Measurements from ENCODE around the gene MIOX.

MIOX gene

DNA sequence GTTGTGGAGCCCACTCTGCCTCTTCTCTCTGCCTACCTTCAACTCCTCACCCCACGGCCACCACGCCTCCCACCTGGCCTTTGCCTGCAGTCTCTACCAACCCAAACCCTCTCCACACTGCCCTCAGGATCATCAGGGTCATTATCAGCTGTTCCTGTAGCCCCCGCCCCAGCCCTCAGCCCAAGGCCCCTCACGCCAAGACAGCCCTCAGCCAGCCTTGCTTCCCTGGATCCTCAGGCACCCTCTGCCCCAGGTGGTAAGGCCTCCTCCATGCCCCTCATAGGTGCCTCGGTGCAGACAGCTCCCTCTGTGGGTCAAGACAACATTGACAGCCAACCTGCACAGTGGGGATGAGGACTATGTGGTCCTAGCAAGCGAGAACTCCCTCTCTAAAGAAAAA, 13.6 kb upstream of the MIOX start:
- TF ChIP-seq Cebpa-rat (IDR thresholded peaks at IDR 0.05) = no peak
- peaks cover 0 to 13% (median 0%) of the 10 kb centered on the region in 11 experiments; a peak in 2 of 22 replicates for H3K36me3 ChIP-seq
- peak overlapping the region; percentile 87 to 100 (median 98) for H3K4me2 ChIP-seq
- peaks cover 0 to 5% (median 0%) of the 10 kb centered on the region in 11 experiments; a peak in 2 of 22 replicates for H3K27me3 ChIP-seq
- H3K4me1 ChIP-seq = peaks cover 76 to 92% (median 89%) of the 10 kb centered on the region in 10 experiments
- H3K9ac ChIP-seq = peak overlapping the region; percentile 80 to 94 (median 88); a peak in 19 of 22 replicates
- H3K27ac ChIP-seq = peak overlapping the region in 3 of 11 experiments; percentile 85 to 90 (median 88); a peak in 4 of 22 replicates
- peaks cover 62 to 66% (median 63%) of the 10 kb centered on the region in 11 experiments for H4K20me1 ChIP-seq
- no peaks in the 10 kb centered on the region for H3K9me3 ChIP-seq (replicated peaks in 1 of 11)
- H3K4me3 ChIP-seq = peak overlapping the region; percentile 78 to 91 (median 82); a peak in 18 of 20 replicates

DNA sequence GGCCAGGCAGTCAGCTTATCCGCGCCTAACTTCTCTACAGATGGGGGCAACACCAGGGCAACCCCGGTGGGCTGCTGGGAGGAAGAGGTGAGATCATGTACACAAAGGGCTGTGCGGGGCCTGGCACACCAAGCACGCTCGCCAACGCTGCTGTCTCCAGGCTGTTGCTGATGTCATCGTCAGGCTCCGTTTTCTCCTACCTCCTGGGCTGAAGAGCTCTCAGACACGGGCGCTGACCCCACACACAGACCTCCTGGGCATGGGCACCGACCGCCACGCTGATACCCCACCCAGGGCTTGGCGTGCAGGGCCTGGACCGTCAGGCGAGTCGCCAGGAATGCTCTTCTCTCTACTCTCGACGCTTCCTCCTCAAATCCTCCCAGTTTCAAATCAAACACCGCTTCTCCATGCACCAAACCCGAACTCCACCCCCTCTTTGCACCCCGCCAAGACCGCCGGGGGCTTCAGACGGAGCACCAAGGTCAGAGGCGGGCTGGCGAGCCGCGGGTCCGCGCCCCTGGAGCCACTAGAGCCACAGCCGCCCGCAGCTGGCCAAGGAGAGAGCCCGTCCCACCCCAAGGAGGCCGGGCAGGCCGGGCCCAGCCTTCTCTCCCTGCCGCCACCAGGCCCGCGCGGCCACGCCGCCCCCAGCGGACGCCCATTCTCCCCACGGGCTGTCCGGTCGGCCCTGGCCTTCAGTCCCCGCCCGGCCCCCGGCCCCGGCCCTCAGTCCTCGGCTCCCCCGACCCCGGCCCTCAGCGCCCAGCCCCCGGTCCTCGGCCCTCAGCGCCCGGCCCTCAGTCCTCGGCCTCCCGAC, 12.6 kb upstream of the MIOX start:
- Histone ChIP-seq H3K9ac (peak overlapping the region; percentile 80 to 94 (median 88)), H3K27ac (peak overlapping the region; percentile 38 to 88 (median 80); a peak in 20 of 22 replicates), H3K27me3 (peaks cover 0 to 5% (median 0%) of the 10 kb centered on the region in 11 experiments; a peak in 3 of 22 replicates), H4K20me1 (peaks cover 52 to 56% (median 53%) of the 10 kb centered on the region in 11 experiments), H3K4me1 (peaks cover 66 to 92% (median 84%) of the 10 kb centered on the region in 10 experiments), H3K4me2 (peak overlapping the region; percentile 87 to 100 (median 98)), H3K36me3 (peaks cover 0 to 13% (median 0%) of the 10 kb centered on the region in 11 experiments; a peak in 2 of 22 replicates), H3K4me3 (peak overlapping the region; percentile 78 to 91 (median 82)), H3K9me3 (replicated peaks in 1 of 11) (no peaks in the 10 kb centered on the region)
- TF ChIP-seq Cebpa-rat (IDR thresholded peaks at IDR 0.05) = no peak

GRCh38 chr22:50474710-50475651, 11.7 kb upstream of the MIOX start, which contains the start of gene SBF1:
SBF1 (minus strand) TSS chr22:50475035; CDS start chr22:50474840, 195 bp downstream.
- peaks cover under 1 to 14% (median 5%) of the 10 kb centered on the region in 11 experiments; a peak in 20 of 22 replicates for H3K27me3 ChIP-seq
- peaks cover 57 to 82% (median 77%) of the 10 kb centered on the region in 10 experiments for H3K4me1 ChIP-seq
- H3K4me2 ChIP-seq = peak within 1 kb of the TSS; percentile 87 to 100 (median 98)
- H4K20me1 ChIP-seq = peaks cover 43 to 47% (median 44%) of the 10 kb centered on the region in 11 experiments
- no peak for TF ChIP-seq Cebpa-rat (IDR thresholded peaks at IDR 0.05)
- H3K9ac ChIP-seq = peak within 1 kb of the TSS; percentile 80 to 94 (median 88)
- H3K9me3 ChIP-seq (replicated peaks in 1 of 11) = no peaks in the 10 kb centered on the region
- H3K27ac ChIP-seq = peak within 1 kb of the TSS; percentile 51 to 88 (median 80); a peak in 21 of 22 replicates
- H3K4me3 ChIP-seq = peak within 1 kb of the TSS; percentile 78 to 91 (median 82)
- peaks cover 0 to 13% (median 0%) of the 10 kb centered on the region in 11 experiments; a peak in 2 of 22 replicates for H3K36me3 ChIP-seq

GRCh38 chr22:50475652-50476002, 11.0 kb upstream of the MIOX start:
- H3K4me2 ChIP-seq = peak overlapping the region; percentile 87 to 99 (median 95)
- H3K4me1 ChIP-seq = peaks cover 50 to 82% (median 74%) of the 10 kb centered on the region in 10 experiments
- peaks cover 7 to 21% (median 11%) of the 10 kb centered on the region in 11 experiments; a peak in 21 of 22 replicates for H3K27me3 ChIP-seq
- H3K9ac ChIP-seq = peak overlapping the region; percentile 80 to 94 (median 88); a peak in 20 of 22 replicates
- TF ChIP-seq Cebpa-rat (IDR thresholded peaks at IDR 0.05) = no peak
- no peaks in the 10 kb centered on the region for H3K9me3 ChIP-seq (replicated peaks in 1 of 11)
- peak overlapping the region; percentile 78 to 91 (median 82); a peak in 19 of 20 replicates for H3K4me3 ChIP-seq
- H3K27ac ChIP-seq = peak overlapping the region in 8 of 11 experiments; percentile 68 to 88 (median 82); a peak in 15 of 22 replicates
- H3K36me3 ChIP-seq = peaks cover 0 to 13% (median 0%) of the 10 kb centered on the region in 11 experiments; a peak in 2 of 22 replicates
- H4K20me1 ChIP-seq = peaks cover 37 to 41% (median 37%) of the 10 kb centered on the region in 11 experiments

- TF ChIP-seq Cebpa-rat (IDR thresholded peaks at IDR 0.05) = no peak
- Histone ChIP-seq H3K27me3 (peaks cover 19 to 33% (median 24%) of the 10 kb centered on the region in 11 experiments), H3K27ac (peak overlapping the region in 7 of 11 experiments; percentile 16 to 86 (median 60); a peak in 11 of 22 replicates), H4K20me1 (peaks cover 24 to 28% (median 25%) of the 10 kb centered on the region in 11 experiments), H3K4me1 (peaks cover 45 to 82% (median 73%) of the 10 kb centered on the region in 10 experiments), H3K36me3 (peaks cover 0 to 11% (median 0%) of the 10 kb centered on the region in 11 experiments; a peak in 2 of 22 replicates), H3K4me3 (no peak overlapping the region), H3K9ac (peak overlapping the region in 7 of 11 experiments; percentile 13 to 60 (median 40); a peak in 12 of 22 replicates), H3K9me3 (replicated peaks in 1 of 11) (no peaks in the 10 kb centered on the region; a peak in 3 of 22 replicates), H3K4me2 (peak overlapping the region; percentile 31 to 99 (median 94); a peak in 21 of 22 replicates)
Measured at GRCh38 chr22:50476868-50477267, 9.8 kb upstream of the MIOX start.

DNA sequence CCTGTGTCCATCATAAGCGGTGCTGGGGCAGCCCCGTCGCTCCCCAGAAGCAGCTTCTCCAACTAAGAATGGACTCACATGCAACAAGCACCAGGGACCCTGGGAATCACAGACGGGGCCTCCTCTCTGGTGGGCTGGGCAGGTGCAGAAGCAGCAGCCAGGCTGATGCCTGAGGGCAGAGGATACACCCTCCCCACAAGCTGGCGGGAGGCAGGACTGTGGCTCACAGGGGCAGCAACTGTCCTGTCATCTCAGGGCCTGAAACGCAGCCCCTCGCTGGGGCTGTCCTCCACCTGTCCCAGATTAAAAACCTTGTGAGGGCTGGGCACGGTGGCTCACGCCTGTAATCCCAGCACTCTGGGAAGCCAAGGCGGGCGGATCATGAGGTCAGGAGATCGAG, 8.7 kb upstream of the MIOX start:
- TF ChIP-seq Cebpa-rat (IDR thresholded peaks at IDR 0.05) = no peak
- Histone ChIP-seq H3K4me3 (no peak overlapping the region), H3K4me2 (peak overlapping the region in 9 of 11 experiments; percentile 46 to 99 (median 95); a peak in 15 of 22 replicates), H4K20me1 (peaks cover 14 to 28% (median 17%) of the 10 kb centered on the region in 11 experiments), H3K27me3 (peaks cover 23 to 44% (median 34%) of the 10 kb centered on the region in 11 experiments), H3K27ac (no peak overlapping the region), H3K4me1 (peaks cover 45 to 82% (median 73%) of the 10 kb centered on the region in 10 experiments), H3K36me3 (peaks cover 0 to 4% (median 0%) of the 10 kb centered on the region in 11 experiments; a peak in 1 of 22 replicates), H3K9me3 (replicated peaks in 1 of 11) (no peaks in the 10 kb centered on the region; a peak in 3 of 22 replicates), H3K9ac (0 out of 22 replicates have a peak overlapping the region, but pooled peaks of 2 of the 11 experiments have one; percentile 5 to 18)

DNA sequence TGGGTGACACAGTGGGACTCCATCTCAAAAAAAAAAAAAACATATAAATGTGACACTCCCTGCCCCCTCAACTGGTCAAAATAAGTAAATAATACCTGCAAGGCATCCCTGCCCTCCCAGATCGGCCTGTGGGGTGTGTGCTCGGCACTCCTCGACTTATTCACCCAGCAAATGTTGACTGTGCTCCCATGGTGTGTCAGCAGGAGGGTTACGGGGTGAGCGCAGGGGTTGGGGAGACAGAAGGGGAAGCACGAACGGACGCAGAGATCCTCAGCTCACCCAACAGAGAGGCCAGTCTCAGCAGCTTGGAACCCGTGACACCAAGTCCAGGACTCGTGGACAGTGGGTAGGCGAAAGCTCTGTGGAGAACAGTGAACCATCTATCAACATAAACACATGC, 6.9 kb upstream of the MIOX start:
- Histone ChIP-seq H4K20me1 (peaks cover 0 to 26% (median 10%) of the 10 kb centered on the region in 11 experiments; a peak in 12 of 22 replicates), H3K9me3 (replicated peaks in 1 of 11) (no peaks in the 10 kb centered on the region; a peak in 3 of 22 replicates), H3K4me3 (no peak overlapping the region), H3K27ac (no peak overlapping the region), H3K9ac (no peak overlapping the region), H3K36me3 (no peaks in the 10 kb centered on the region), H3K4me2 (no peak overlapping the region), H3K4me1 (peaks cover 40 to 88% (median 79%) of the 10 kb centered on the region in 10 experiments), H3K27me3 (peaks cover 23 to 49% (median 35%) of the 10 kb centered on the region in 11 experiments)
- no peak for TF ChIP-seq Cebpa-rat (IDR thresholded peaks at IDR 0.05)
